ENCODE results near the gene RER1. TPM values are rescaled to one million over a fixed set of nuclear protein-coding genes. Genes with fewer than 3 reads are reported as not detected.

The RER1 gene
- total and polyA plus RNA-seq, 3 experiments from 2014 or later, result 166 to 222 (median 214) TPM

- H3K9me3 Mint-ChIP-seq, result peaks cover 0 to 8% (median 0%) of the 10 kb centered on the region in 5 donors
- H3K4me1 ChIP-seq (ENCODE audit: insufficient read depth, low read length), result no peaks in the 10 kb centered on the region
- no peak overlapping the region for H3K27ac ChIP-seq (ENCODE audit: low read depth, low read length)
- no peak overlapping the region for H3K4me3 Mint-ChIP-seq
- ChIA-PET POLR2A (no interaction called here), CTCF (no interaction called here)
- H3K4me3 ChIP-seq (ENCODE audit: low read length), result no peak overlapping the region
- no peaks in the 10 kb centered on the region for H3K27me3 ChIP-seq (ENCODE audit: insufficient read depth, low read length, poor library complexity, severe bottlenecking)
- no peaks in the 10 kb centered on the region for H3K9me3 ChIP-seq (ENCODE audit: low read length)
- no peaks in the 10 kb centered on the region for H3K27me3 Mint-ChIP-seq
- DNase-seq, result no peak
- no peaks in the 10 kb centered on the region for H3K4me1 Mint-ChIP-seq
- H3K27ac Mint-ChIP-seq, result no peak overlapping the region
- no peaks in the 10 kb centered on the region for H3K36me3 ChIP-seq (ENCODE audit: insufficient read depth, low read length)
- H3K36me3 Mint-ChIP-seq, result peaks cover 0 to under 1% (median 0%) of the 10 kb centered on the region in 3 donors
Observed at GRCh38 chr1:2427976-2428375, 36.3 kb downstream of the RER1 start.

- Mint-ChIP-seq H3K36me3 (no peaks in the 10 kb centered on the region), H3K4me3 (no peak overlapping the region), H3K9me3 (peaks cover 0 to 3% (median 0%) of the 10 kb centered on the region in 5 donors), H3K27me3 (no peaks in the 10 kb centered on the region), H3K4me1 (no peaks in the 10 kb centered on the region), H3K27ac (no peak overlapping the region)
- ChIA-PET CTCF (no interaction called here), POLR2A (no interaction called here)
- H3K4me1 ChIP-seq (ENCODE audit: insufficient read depth, low read length), result no peaks in the 10 kb centered on the region
- DNase-seq, result no peak
- H3K9me3 ChIP-seq (ENCODE audit: low read length), result no peaks in the 10 kb centered on the region
- no peak overlapping the region for H3K27ac ChIP-seq (ENCODE audit: low read depth, low read length)
- H3K36me3 ChIP-seq (ENCODE audit: insufficient read depth, low read length), result no peaks in the 10 kb centered on the region
- H3K27me3 ChIP-seq (ENCODE audit: insufficient read depth, low read length, poor library complexity, severe bottlenecking), result no peaks in the 10 kb centered on the region
- no peak overlapping the region for H3K4me3 ChIP-seq (ENCODE audit: low read length)
Observed at GRCh38 chr1:2428490-2428889, 36.8 kb downstream of the RER1 start.

- POLR2A ChIA-PET, result no interaction called here
- DNase-seq, result no peak
- Histone ChIP-seq H3K4me1 (ENCODE audit: insufficient read depth, low read length) (no peaks in the 10 kb centered on the region), H3K27ac (ENCODE audit: low read depth, low read length) (no peak overlapping the region), H3K27me3 (ENCODE audit: insufficient read depth, low read length, poor library complexity, severe bottlenecking) (no peaks in the 10 kb centered on the region), H3K36me3 (ENCODE audit: insufficient read depth, low read length) (no peaks in the 10 kb centered on the region), H3K9me3 (ENCODE audit: low read length) (no peaks in the 10 kb centered on the region), H3K4me3 (ENCODE audit: low read length) (no peak overlapping the region)
- Mint-ChIP-seq H3K9me3 (no peaks in the 10 kb centered on the region), H3K27me3 (no peaks in the 10 kb centered on the region), H3K4me3 (peak overlapping the region in 1 of 7 donors; percentile 9), H3K27ac (no peak overlapping the region), H3K4me1 (no peaks in the 10 kb centered on the region), H3K36me3 (no peaks in the 10 kb centered on the region)
- CTCF ChIA-PET, result interaction anchor here (1.0 kb wide), 1 partner anchor 118 kb away, joined by 3 read pairs; no protein-coding TSS in a partner anchor
Observed at GRCh38 chr1:2429780-2430591, 38.3 kb downstream of the RER1 start.

- ChIA-PET POLR2A (no interaction called here), CTCF (interaction anchor here (1.0 kb wide), 1 partner anchor 118 kb away, joined by 3 read pairs; no protein-coding TSS in a partner anchor)
- H3K27ac ChIP-seq (ENCODE audit: low read depth, low read length), result no peak overlapping the region
- Mint-ChIP-seq H3K4me1 (no peaks in the 10 kb centered on the region), H3K36me3 (no peaks in the 10 kb centered on the region), H3K9me3 (no peaks in the 10 kb centered on the region), H3K27ac (no peak overlapping the region), H3K27me3 (no peaks in the 10 kb centered on the region), H3K4me3 (no peak overlapping the region)
- no peaks in the 10 kb centered on the region for H3K36me3 ChIP-seq (ENCODE audit: insufficient read depth, low read length)
- no peak for DNase-seq
- no peaks in the 10 kb centered on the region for H3K4me1 ChIP-seq (ENCODE audit: insufficient read depth, low read length)
- no peak overlapping the region for H3K4me3 ChIP-seq (ENCODE audit: low read length)
- no peaks in the 10 kb centered on the region for H3K9me3 ChIP-seq (ENCODE audit: low read length)
- H3K27me3 ChIP-seq (ENCODE audit: insufficient read depth, low read length, poor library complexity, severe bottlenecking), result no peaks in the 10 kb centered on the region
Observed at GRCh38 chr1:2430592-2430973, 38.9 kb downstream of the RER1 start.

GRCh38 chr1:2431103-2431502 is 39.5 kb downstream of the RER1 start:
- no peak overlapping the region for H3K4me3 ChIP-seq (ENCODE audit: low read length)
- no peak overlapping the region for H3K27ac ChIP-seq (ENCODE audit: low read depth, low read length)
- ChIA-PET CTCF (no interaction called here), POLR2A (no interaction called here)
- no peaks in the 10 kb centered on the region for H3K4me1 ChIP-seq (ENCODE audit: insufficient read depth, low read length)
- H3K27me3 ChIP-seq (ENCODE audit: insufficient read depth, low read length, poor library complexity, severe bottlenecking), result no peaks in the 10 kb centered on the region
- no peak for DNase-seq
- H3K9me3 Mint-ChIP-seq, result no peaks in the 10 kb centered on the region
- no peaks in the 10 kb centered on the region for H3K27me3 Mint-ChIP-seq
- H3K4me3 Mint-ChIP-seq, result no peak overlapping the region
- no peaks in the 10 kb centered on the region for H3K4me1 Mint-ChIP-seq
- H3K9me3 ChIP-seq (ENCODE audit: low read length), result no peaks in the 10 kb centered on the region
- no peaks in the 10 kb centered on the region for H3K36me3 ChIP-seq (ENCODE audit: insufficient read depth, low read length)
- H3K27ac Mint-ChIP-seq, result no peak overlapping the region
- no peaks in the 10 kb centered on the region for H3K36me3 Mint-ChIP-seq

- H3K27ac Mint-ChIP-seq, result no peak overlapping the region
Observed at GRCh38 chr1:2431518-2431917, 39.9 kb downstream of the RER1 start.

GRCh38 chr1:2432441-2432844 is 40.8 kb downstream of the RER1 start:
- H3K27me3 ChIP-seq (ENCODE audit: insufficient read depth, low read length, poor library complexity, severe bottlenecking), result no peaks in the 10 kb centered on the region
- no peaks in the 10 kb centered on the region for H3K4me1 ChIP-seq (ENCODE audit: insufficient read depth, low read length)
- Mint-ChIP-seq H3K4me1 (peaks cover 0 to 1% (median 0%) of the 10 kb centered on the region in 3 donors), H3K27me3 (peaks cover 0 to under 1% of the 10 kb centered on the region in 2 donors), H3K4me3 (no peak overlapping the region), H3K27ac (no peak overlapping the region), H3K9me3 (no peaks in the 10 kb centered on the region), H3K36me3 (no peaks in the 10 kb centered on the region)
- DNase-seq, result no peak
- no peaks in the 10 kb centered on the region for H3K36me3 ChIP-seq (ENCODE audit: insufficient read depth, low read length)
- no peak overlapping the region for H3K27ac ChIP-seq (ENCODE audit: low read depth, low read length)
- no peak overlapping the region for H3K4me3 ChIP-seq (ENCODE audit: low read length)
- H3K9me3 ChIP-seq (ENCODE audit: low read length), result no peaks in the 10 kb centered on the region
- POLR2A ChIA-PET, result interaction anchor here (0.6 kb wide), 1 partner anchor 115 kb away, joined by 3 read pairs; no protein-coding TSS in a partner anchor
- CTCF ChIA-PET, result interaction anchor here (0.6 kb wide), 1 partner anchor 668 kb away, joined by 4 read pairs; no protein-coding TSS in a partner anchor

More at GRCh38 chr1:2431518-2431917, 39.9 kb downstream of the RER1 start:
- no peaks in the 10 kb centered on the region for H3K36me3 Mint-ChIP-seq
- no peak overlapping the region for H3K4me3 ChIP-seq (ENCODE audit: low read length)
- no peaks in the 10 kb centered on the region for H3K27me3 ChIP-seq (ENCODE audit: insufficient read depth, low read length, poor library complexity, severe bottlenecking)
- ChIA-PET CTCF (no interaction called here), POLR2A (no interaction called here)
- no peaks in the 10 kb centered on the region for H3K36me3 ChIP-seq (ENCODE audit: insufficient read depth, low read length)
- no peaks in the 10 kb centered on the region for H3K4me1 Mint-ChIP-seq
- DNase-seq, result no peak
- H3K27me3 Mint-ChIP-seq, result no peaks in the 10 kb centered on the region
- H3K4me1 ChIP-seq (ENCODE audit: insufficient read depth, low read length), result no peaks in the 10 kb centered on the region
- H3K27ac ChIP-seq (ENCODE audit: low read depth, low read length), result no peak overlapping the region
- H3K9me3 ChIP-seq (ENCODE audit: low read length), result no peaks in the 10 kb centered on the region
- H3K4me3 Mint-ChIP-seq, result no peak overlapping the region
- no peaks in the 10 kb centered on the region for H3K9me3 Mint-ChIP-seq

GRCh38 chr1:2433196-2433595 is 41.6 kb downstream of the RER1 start:
- H3K27ac Mint-ChIP-seq, result peak overlapping the region in 1 of 8 donors; percentile 60
- CTCF ChIA-PET, result no interaction called here

More at GRCh38 chr1:2433196-2433595, 41.6 kb downstream of the RER1 start:
- H3K27me3 Mint-ChIP-seq, result peaks cover 0 to 2% of the 10 kb centered on the region in 2 donors
- peak overlapping the region in 1 of 7 donors; percentile 61 for H3K4me3 Mint-ChIP-seq
- H3K4me1 ChIP-seq (ENCODE audit: insufficient read depth, low read length), result no peaks in the 10 kb centered on the region
- no peaks in the 10 kb centered on the region for H3K9me3 Mint-ChIP-seq
- H3K4me1 Mint-ChIP-seq, result peaks cover 0 to 3% (median 0%) of the 10 kb centered on the region in 3 donors
- H3K9me3 ChIP-seq (ENCODE audit: low read length), result no peaks in the 10 kb centered on the region
- no peak overlapping the region for H3K27ac ChIP-seq (ENCODE audit: low read depth, low read length)
- H3K36me3 ChIP-seq (ENCODE audit: insufficient read depth, low read length), result no peaks in the 10 kb centered on the region
- no peak overlapping the region for H3K4me3 ChIP-seq (ENCODE audit: low read length)
- no peaks in the 10 kb centered on the region for H3K27me3 ChIP-seq (ENCODE audit: insufficient read depth, low read length, poor library complexity, severe bottlenecking)
- no peaks in the 10 kb centered on the region for H3K36me3 Mint-ChIP-seq
- DNase-seq, result no peak
- POLR2A ChIA-PET, result no interaction called here

Data from CD8-positive, alpha-beta memory T cell (primary cell).